ENCODE results near the gene KCTD20.

DNA sequence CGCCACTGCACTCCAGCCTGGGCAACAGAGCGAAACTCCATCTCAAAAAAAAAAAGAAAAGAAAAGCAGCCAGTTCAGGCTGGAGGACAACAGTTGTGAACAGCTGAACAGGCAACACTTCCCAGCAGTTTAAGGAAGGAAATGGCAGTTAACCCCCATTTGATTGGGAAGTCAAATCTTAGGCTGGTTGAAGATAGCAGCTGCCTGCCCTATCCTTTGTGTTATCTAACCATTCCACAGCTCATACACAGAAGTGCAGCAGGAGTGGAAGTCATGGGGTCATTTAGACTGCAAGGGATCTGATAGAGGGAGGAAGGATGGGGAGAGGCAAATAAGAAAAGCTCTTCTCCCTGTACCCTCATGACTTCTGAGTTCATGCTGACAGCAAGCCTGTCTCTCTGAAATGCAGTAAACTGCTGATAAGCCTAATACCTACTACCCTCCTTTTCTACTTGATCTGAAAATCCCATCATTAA lies 35.3 kb downstream of the KCTD20 start:
- TF ChIP-seq EZH2 (IDR thresholded peaks at IDR 0.05) (no peak), FOXP2 (optimal IDR thresholded peaks at IDR 0.05; ENCODE audit: control extremely low read depth, extremely low read length, insufficient read depth) (no peak), POLR2AphosphoS5 (IDR thresholded peaks at IDR 0.05; ENCODE audit: borderline replicate concordance, low read depth, low read length) (no peak)

Data from SK-N-MC (cell line).